ENCODE measurements around the gene SMYD2.

Gene SMYD2

GRCh38 chr1:214281720-214282629 lies 1.0 kb downstream of the SMYD2 start:
- DNase-seq (ENCODE audit: low spot score in 2 of 2) (no peak), ATAC-seq (ENCODE audit: low read depth) (no peak)
- no peaks in the 10 kb centered on the region for H3K27me3 Mint-ChIP-seq

GRCh38 chr1:214282630-214283242 lies 1.8 kb downstream of the SMYD2 start:
- H3K27me3 Mint-ChIP-seq, result no peaks in the 10 kb centered on the region
- H3K36me3 Mint-ChIP-seq, result no peaks in the 10 kb centered on the region
- peaks cover 28% of the 10 kb centered on the region for H3K4me1 Mint-ChIP-seq
- DNase-seq (ENCODE audit: low spot score in 2 of 2), result no peak
- H3K27ac Mint-ChIP-seq, result no peak overlapping the region
- H3K9me3 Mint-ChIP-seq, result no peaks in the 10 kb centered on the region
- H3K4me3 Mint-ChIP-seq, result peak overlapping the region; percentile 46
- ATAC-seq (ENCODE audit: low read depth), result no peak

More at GRCh38 chr1:214281720-214282629, 1.0 kb downstream of the SMYD2 start:
- peaks cover 28% of the 10 kb centered on the region for H3K4me1 Mint-ChIP-seq
- peak overlapping the region; percentile 90 for H3K4me3 Mint-ChIP-seq
- H3K9me3 Mint-ChIP-seq, result no peaks in the 10 kb centered on the region
- H3K27ac Mint-ChIP-seq, result no peak overlapping the region
- peaks cover 2% of the 10 kb centered on the region for H3K36me3 Mint-ChIP-seq

GRCh38 chr1:214285610-214286440 lies 4.9 kb downstream of the SMYD2 start:
- Mint-ChIP-seq H3K27ac (no peak overlapping the region), H3K4me1 (peaks cover 23% of the 10 kb centered on the region)

GRCh38 chr1:214287884-214288283 lies 6.9 kb downstream of the SMYD2 start:
- H3K27me3 Mint-ChIP-seq, result no peaks in the 10 kb centered on the region
- H3K27ac Mint-ChIP-seq, result no peak overlapping the region
- DNase-seq (ENCODE audit: low spot score in 2 of 2) (no peak), ATAC-seq (ENCODE audit: low read depth) (no peak)
- H3K36me3 Mint-ChIP-seq, result peaks cover 11% of the 10 kb centered on the region
- peaks cover 17% of the 10 kb centered on the region for H3K4me1 Mint-ChIP-seq
- no peaks in the 10 kb centered on the region for H3K9me3 Mint-ChIP-seq
- no peak overlapping the region for H3K4me3 Mint-ChIP-seq

More at GRCh38 chr1:214285610-214286440, 4.9 kb downstream of the SMYD2 start:
- ATAC-seq (ENCODE audit: low read depth) (no peak), DNase-seq (ENCODE audit: low spot score in 2 of 2) (no peak)
- Mint-ChIP-seq H3K36me3 (peaks cover 6% of the 10 kb centered on the region), H3K27me3 (no peaks in the 10 kb centered on the region), H3K9me3 (no peaks in the 10 kb centered on the region), H3K4me3 (no peak overlapping the region)

GRCh38 chr1:214289574-214290272 lies 8.8 kb downstream of the SMYD2 start:
- no peak for ATAC-seq (ENCODE audit: low read depth)

GRCh38 chr1:214290424-214291037 lies 9.6 kb downstream of the SMYD2 start:
- no peaks in the 10 kb centered on the region for H3K9me3 Mint-ChIP-seq
- ATAC-seq (ENCODE audit: low read depth), result no peak
- H3K4me1 Mint-ChIP-seq, result peaks cover 9% of the 10 kb centered on the region
- DNase-seq (ENCODE audit: low spot score in 2 of 2), result no peak
- H3K27me3 Mint-ChIP-seq, result no peaks in the 10 kb centered on the region
- H3K4me3 Mint-ChIP-seq, result no peak overlapping the region
- H3K36me3 Mint-ChIP-seq, result peaks cover 11% of the 10 kb centered on the region
- H3K27ac Mint-ChIP-seq, result no peak overlapping the region

More at GRCh38 chr1:214289574-214290272, 8.8 kb downstream of the SMYD2 start:
- Mint-ChIP-seq H3K4me1 (peaks cover 11% of the 10 kb centered on the region), H3K27me3 (no peaks in the 10 kb centered on the region), H3K27ac (no peak overlapping the region), H3K9me3 (no peaks in the 10 kb centered on the region), H3K4me3 (no peak overlapping the region), H3K36me3 (peaks cover 11% of the 10 kb centered on the region)
- DNase-seq (ENCODE audit: low spot score in 2 of 2), result no peak

GRCh38 chr1:214292322-214292721 lies 11.4 kb downstream of the SMYD2 start:
- Mint-ChIP-seq H3K4me3 (no peak overlapping the region), H3K36me3 (peaks cover 12% of the 10 kb centered on the region), H3K4me1 (peaks cover 9% of the 10 kb centered on the region), H3K9me3 (no peaks in the 10 kb centered on the region), H3K27ac (no peak overlapping the region), H3K27me3 (no peaks in the 10 kb centered on the region)
- no peak for DNase-seq (ENCODE audit: low spot score in 2 of 2)
- no peak for ATAC-seq (ENCODE audit: low read depth)

GRCh38 chr1:214295934-214296333 lies 15.0 kb downstream of the SMYD2 start:
- Mint-ChIP-seq H3K9me3 (no peaks in the 10 kb centered on the region), H3K27ac (peak overlapping the region; percentile 10), H3K4me3 (no peak overlapping the region), H3K36me3 (peaks cover 7% of the 10 kb centered on the region), H3K4me1 (peaks cover 7% of the 10 kb centered on the region), H3K27me3 (no peaks in the 10 kb centered on the region)
- ATAC-seq (ENCODE audit: low read depth) (no peak), DNase-seq (ENCODE audit: low spot score in 2 of 2) (no peak)

GRCh38 chr1:214296860-214297745 lies 16.1 kb downstream of the SMYD2 start:
- DNase-seq (ENCODE audit: low spot score in 2 of 2), result no peak
- peaks cover 7% of the 10 kb centered on the region for H3K36me3 Mint-ChIP-seq
- no peaks in the 10 kb centered on the region for H3K9me3 Mint-ChIP-seq
- no peak overlapping the region for H3K4me3 Mint-ChIP-seq
- H3K27ac Mint-ChIP-seq, result no peak overlapping the region
- H3K4me1 Mint-ChIP-seq, result peaks cover 7% of the 10 kb centered on the region
- no peaks in the 10 kb centered on the region for H3K27me3 Mint-ChIP-seq
- no peak for ATAC-seq (ENCODE audit: low read depth)

- peaks cover 5% of the 10 kb centered on the region for H3K36me3 Mint-ChIP-seq
- H3K4me1 Mint-ChIP-seq, result peaks cover 9% of the 10 kb centered on the region
- no peaks in the 10 kb centered on the region for H3K27me3 Mint-ChIP-seq
- no peak for DNase-seq (ENCODE audit: low spot score in 2 of 2)
- H3K4me3 Mint-ChIP-seq, result no peak overlapping the region
- no peaks in the 10 kb centered on the region for H3K9me3 Mint-ChIP-seq
- H3K27ac Mint-ChIP-seq, result no peak overlapping the region
- ATAC-seq (ENCODE audit: low read depth), result no peak
Measured at GRCh38 chr1:214300149-214300780, 19.3 kb downstream of the SMYD2 start.

- no peaks in the 10 kb centered on the region for H3K27me3 Mint-ChIP-seq
- H3K9me3 Mint-ChIP-seq, result no peaks in the 10 kb centered on the region
- no peak overlapping the region for H3K4me3 Mint-ChIP-seq
Measured at GRCh38 chr1:214301526-214301925, 20.6 kb downstream of the SMYD2 start.

More at GRCh38 chr1:214301526-214301925, 20.6 kb downstream of the SMYD2 start:
- no peak for DNase-seq (ENCODE audit: low spot score in 2 of 2)
- Mint-ChIP-seq H3K36me3 (peaks cover 5% of the 10 kb centered on the region), H3K4me1 (peaks cover 9% of the 10 kb centered on the region), H3K27ac (no peak overlapping the region)
- no peak for ATAC-seq (ENCODE audit: low read depth)
